Measurements from ENCODE around the gene ZNF385B.

ZNF385B gene

DNA sequence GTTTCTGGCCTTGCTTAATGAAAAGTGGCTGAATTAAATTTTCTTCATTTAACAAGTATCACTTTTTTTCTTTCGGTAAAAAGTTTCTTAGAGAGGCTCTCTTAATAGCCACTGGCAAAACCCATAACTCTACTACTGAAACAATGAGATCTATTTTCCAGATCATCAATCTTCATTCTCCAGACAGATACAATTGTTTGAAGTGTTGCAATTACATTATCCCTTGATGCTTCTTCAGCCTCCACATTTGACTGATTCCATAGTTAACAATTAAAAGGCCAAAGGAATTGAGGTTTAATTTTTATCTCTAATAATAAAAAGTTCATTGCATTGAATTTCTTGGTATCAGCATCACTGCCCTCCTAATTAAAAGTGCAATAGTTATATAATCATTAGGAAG lies 176.3 kb downstream of the ZNF385B start:
- Mint-ChIP-seq H3K27ac (no peak overlapping the region), H3K36me3 (ENCODE audit: low read depth) (no peaks in the 10 kb centered on the region), H3K27me3 (ENCODE audit: low read depth) (no peaks in the 10 kb centered on the region), H3K4me3 (no peak overlapping the region), H3K9me3 (no peaks in the 10 kb centered on the region), H3K4me1 (no peaks in the 10 kb centered on the region)
- TF ChIP-seq CTCF (IDR thresholded peaks at IDR 0.05; ENCODE audit: unreplicated experiment in 3 of 3), result no peak

GRCh38 chr2:179682756-179683155 lies 178.7 kb downstream of the ZNF385B start:
- no peak overlapping the region for H3K27ac Mint-ChIP-seq
- H3K27me3 Mint-ChIP-seq (ENCODE audit: low read depth), result no peaks in the 10 kb centered on the region
- peaks cover 7% of the 10 kb centered on the region for H3K4me1 Mint-ChIP-seq
- no peak overlapping the region for H3K4me3 Mint-ChIP-seq
- TF ChIP-seq CTCF (IDR thresholded peaks at IDR 0.05; ENCODE audit: unreplicated experiment in 3 of 3), result no peak
- H3K36me3 Mint-ChIP-seq (ENCODE audit: low read depth), result no peaks in the 10 kb centered on the region
- H3K9me3 Mint-ChIP-seq, result no peaks in the 10 kb centered on the region

DNA sequence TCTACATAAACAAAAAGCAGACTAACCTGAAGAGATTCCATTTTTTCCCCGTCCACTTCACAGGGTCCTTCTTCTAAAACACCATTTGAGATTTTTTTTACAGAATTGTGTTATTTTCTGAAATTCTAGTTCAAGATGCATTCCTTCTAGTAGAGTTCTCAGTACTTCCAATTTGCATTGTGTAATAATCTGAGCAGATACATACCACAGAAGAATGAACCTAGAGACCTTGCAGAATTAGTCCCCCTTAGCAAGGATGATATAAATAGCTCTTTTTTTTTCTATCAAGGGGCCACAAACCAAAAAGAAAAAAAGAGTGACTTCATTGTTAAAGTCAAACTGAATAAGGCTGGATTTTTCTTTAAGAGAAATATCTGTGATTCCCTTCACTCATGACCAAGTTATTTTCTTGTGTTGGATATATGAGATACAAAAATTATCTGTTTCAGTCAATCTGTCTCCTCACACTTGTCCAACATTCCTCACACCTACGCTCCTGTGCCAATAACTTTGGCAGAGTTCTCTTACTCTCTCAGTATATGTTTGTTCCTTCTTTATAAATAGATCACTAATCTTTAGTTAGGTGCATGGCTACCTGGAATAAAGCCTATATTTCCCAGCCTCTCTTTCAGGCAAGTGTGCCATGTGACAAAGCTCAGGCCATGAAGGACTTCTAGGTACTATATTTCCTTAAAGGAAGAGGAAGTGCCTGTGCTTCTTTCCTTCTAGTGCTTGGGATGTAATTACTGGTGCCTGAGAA lies 183.5 kb downstream of the ZNF385B start:
- peak overlapping the region in 2 of 3 experiments; percentile 82 to 85 for H3K27ac Mint-ChIP-seq
- H3K27me3 Mint-ChIP-seq (ENCODE audit: low read depth), result no peaks in the 10 kb centered on the region
- H3K9me3 Mint-ChIP-seq, result peaks cover 2% of the 10 kb centered on the region
- H3K36me3 Mint-ChIP-seq (ENCODE audit: low read depth), result no peaks in the 10 kb centered on the region
- H3K4me1 Mint-ChIP-seq, result peaks cover 28% of the 10 kb centered on the region
- H3K4me3 Mint-ChIP-seq, result no peak overlapping the region
- no peak for TF ChIP-seq CTCF (IDR thresholded peaks at IDR 0.05; ENCODE audit: unreplicated experiment in 3 of 3)

GRCh38 chr2:179677077-179677688 lies 184.2 kb downstream of the ZNF385B start:
- Mint-ChIP-seq H3K36me3 (ENCODE audit: low read depth) (no peaks in the 10 kb centered on the region), H3K27ac (peak overlapping the region; percentile 68 to 85 (median 82)), H3K9me3 (peaks cover 2% of the 10 kb centered on the region), H3K4me3 (peak overlapping the region in 1 of 3 experiments; percentile 0), H3K27me3 (ENCODE audit: low read depth) (no peaks in the 10 kb centered on the region), H3K4me1 (peaks cover 28% of the 10 kb centered on the region)
- TF ChIP-seq CTCF (IDR thresholded peaks at IDR 0.05; ENCODE audit: unreplicated experiment in 3 of 3), result no peak

- H3K27me3 Mint-ChIP-seq (ENCODE audit: low read depth), result no peaks in the 10 kb centered on the region
Observed at GRCh38 chr2:179675435-179675834, 186.0 kb downstream of the ZNF385B start.

More at GRCh38 chr2:179675435-179675834, 186.0 kb downstream of the ZNF385B start:
- H3K36me3 Mint-ChIP-seq (ENCODE audit: low read depth), result no peaks in the 10 kb centered on the region
- no peak for TF ChIP-seq CTCF (IDR thresholded peaks at IDR 0.05; ENCODE audit: unreplicated experiment in 3 of 3)
- peak overlapping the region in 1 of 3 experiments; percentile 73 for H3K27ac Mint-ChIP-seq
- peaks cover 28% of the 10 kb centered on the region for H3K4me1 Mint-ChIP-seq
- peaks cover 2% of the 10 kb centered on the region for H3K9me3 Mint-ChIP-seq
- H3K4me3 Mint-ChIP-seq, result no peak overlapping the region
